ENCODE measurements around the gene EGFLAM.
A peak's percentile ranks its signal among the peaks of the same experiment; 100 is the strongest.

EGFLAM gene

DNA sequence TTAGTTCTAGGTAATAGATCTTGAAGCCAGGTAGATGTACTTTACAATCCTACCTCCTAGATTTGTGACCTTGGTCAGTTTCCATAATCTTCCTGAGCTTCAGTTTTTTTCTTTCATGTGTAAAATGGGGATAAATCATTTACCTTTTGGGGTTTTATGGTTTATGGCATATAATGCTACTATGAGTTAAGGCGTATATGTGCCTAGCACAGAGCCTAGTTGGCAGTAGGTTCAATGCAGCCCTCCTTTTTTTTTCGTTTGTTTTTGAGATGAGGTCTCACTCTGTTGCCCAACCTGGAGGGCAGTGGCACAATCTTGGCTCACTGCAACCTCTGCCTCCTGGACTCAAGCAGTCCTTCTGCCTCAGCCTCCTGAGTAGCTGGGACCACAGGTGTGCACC is 28.8 kb downstream of the EGFLAM start:
- Histone ChIP-seq H3K4ac (ENCODE audit: low read depth, low read length) (no peak overlapping the region), H4K8ac (ENCODE audit: low read depth, low read length) (no peak overlapping the region), H2BK12ac (ENCODE audit: low read length) (no peak overlapping the region), H3K79me1 (ENCODE audit: low read length) (no peaks in the 10 kb centered on the region), H3K27me3 (ENCODE audit: insufficient read depth, low read length) (no peaks in the 10 kb centered on the region), H4K91ac (ENCODE audit: low read depth, low read length) (no peak overlapping the region), H3K4me1 (ENCODE audit: control insufficient read depth in 1 of 2, insufficient read depth in 2 of 2, low read length in 2 of 2) (no peaks in the 10 kb centered on the region), H2AFZ (ENCODE audit: insufficient read depth, low read length, poor library complexity) (no peak overlapping the region), H2BK5ac (ENCODE audit: low read depth, low read length, poor library complexity) (no peak overlapping the region), H3K27ac (ENCODE audit: low read depth, low read length) (no peak overlapping the region), H3K9me3 (ENCODE audit: insufficient read depth, low read depth, low read length) (no peaks in the 10 kb centered on the region), H3K4me3 (ENCODE audit: low read depth, low read length) (no peak overlapping the region), H3K4me2 (ENCODE audit: low read length) (no peak overlapping the region), H3K79me2 (ENCODE audit: control insufficient read depth, insufficient read depth, low read length, poor library complexity) (no peaks in the 10 kb centered on the region), H3K14ac (ENCODE audit: low read length) (no peak overlapping the region), H4K12ac (ENCODE audit: low read depth, low read length) (no peak overlapping the region), H3K23ac (ENCODE audit: low read length) (no peak overlapping the region), H2BK120ac (ENCODE audit: insufficient read depth, low read length, poor library complexity) (no peak overlapping the region), H3K18ac (ENCODE audit: low read length) (no peak overlapping the region), H2AK5ac (ENCODE audit: low read length) (no peak overlapping the region), H3K36me3 (ENCODE audit: control insufficient read depth in 1 of 2, insufficient read depth in 2 of 2, low read length in 2 of 2) (no peaks in the 10 kb centered on the region), H3K9ac (ENCODE audit: low read length) (no peak overlapping the region)
- no CpG with 5 or more reads among the region's 2 CpGs for WGBS (ENCODE audit: extremely low coverage, insufficient coverage, insufficient read length)
- no peak for DNase-seq

DNA sequence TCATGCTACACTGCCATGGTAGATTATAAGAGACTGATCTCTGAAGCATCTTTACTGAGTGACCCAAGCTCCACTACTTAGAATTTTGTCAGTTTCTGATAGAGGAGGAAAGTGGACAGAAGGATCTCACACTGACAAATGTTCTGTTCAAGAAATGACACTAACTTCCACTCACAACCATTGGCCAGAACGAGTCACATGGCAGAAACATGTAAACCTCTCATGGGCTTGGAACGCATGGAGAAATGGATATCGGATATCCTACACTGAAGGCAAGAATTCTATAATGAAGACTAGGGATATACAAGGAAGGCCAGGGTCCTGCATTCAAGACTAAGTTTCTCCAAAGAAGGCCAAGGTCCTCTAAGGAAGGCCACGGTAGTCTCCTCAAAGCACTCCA is 31.1 kb downstream of the EGFLAM start:
- Histone ChIP-seq H3K79me2 (ENCODE audit: control insufficient read depth, insufficient read depth, low read length, poor library complexity) (no peaks in the 10 kb centered on the region), H3K14ac (ENCODE audit: low read length) (no peak overlapping the region), H3K4me2 (ENCODE audit: low read length) (no peak overlapping the region), H3K36me3 (ENCODE audit: control insufficient read depth in 1 of 2, insufficient read depth in 2 of 2, low read length in 2 of 2) (no peaks in the 10 kb centered on the region), H4K12ac (ENCODE audit: low read depth, low read length) (no peak overlapping the region), H2AFZ (ENCODE audit: insufficient read depth, low read length, poor library complexity) (no peak overlapping the region), H3K79me1 (ENCODE audit: low read length) (no peaks in the 10 kb centered on the region), H2BK12ac (ENCODE audit: low read length) (no peak overlapping the region), H3K23ac (ENCODE audit: low read length) (no peak overlapping the region), H3K18ac (ENCODE audit: low read length) (no peak overlapping the region), H2AK5ac (ENCODE audit: low read length) (no peak overlapping the region), H3K4me1 (ENCODE audit: control insufficient read depth in 1 of 2, insufficient read depth in 2 of 2, low read length in 2 of 2) (no peaks in the 10 kb centered on the region), H3K27me3 (ENCODE audit: insufficient read depth, low read length) (no peaks in the 10 kb centered on the region), H4K8ac (ENCODE audit: low read depth, low read length) (no peak overlapping the region), H3K4me3 (ENCODE audit: low read depth, low read length) (no peak overlapping the region), H2BK120ac (ENCODE audit: insufficient read depth, low read length, poor library complexity) (no peak overlapping the region), H2BK5ac (ENCODE audit: low read depth, low read length, poor library complexity) (no peak overlapping the region), H3K9ac (ENCODE audit: low read length) (no peak overlapping the region), H3K27ac (ENCODE audit: low read depth, low read length) (no peak overlapping the region), H3K4ac (ENCODE audit: low read depth, low read length) (no peak overlapping the region), H4K91ac (ENCODE audit: low read depth, low read length) (no peak overlapping the region), H3K9me3 (ENCODE audit: insufficient read depth, low read depth, low read length) (no peaks in the 10 kb centered on the region)
- no CpG with 5 or more reads among the region's 4 CpGs for WGBS (ENCODE audit: extremely low coverage, insufficient coverage, insufficient read length)
- no peak for DNase-seq

GRCh38 chr5:38290028-38290653 is 31.8 kb downstream of the EGFLAM start:
- Histone ChIP-seq H3K23ac (ENCODE audit: low read length) (no peak overlapping the region), H3K4ac (ENCODE audit: low read depth, low read length) (no peak overlapping the region), H3K27me3 (ENCODE audit: insufficient read depth, low read length) (no peaks in the 10 kb centered on the region), H4K91ac (ENCODE audit: low read depth, low read length) (no peak overlapping the region), H3K4me2 (ENCODE audit: low read length) (no peak overlapping the region), H3K27ac (ENCODE audit: low read depth, low read length) (no peak overlapping the region), H3K79me1 (ENCODE audit: low read length) (no peaks in the 10 kb centered on the region), H3K14ac (ENCODE audit: low read length) (no peak overlapping the region), H3K18ac (ENCODE audit: low read length) (no peak overlapping the region), H3K4me3 (ENCODE audit: low read depth, low read length) (no peak overlapping the region), H4K8ac (ENCODE audit: low read depth, low read length) (no peak overlapping the region), H2BK120ac (ENCODE audit: insufficient read depth, low read length, poor library complexity) (no peak overlapping the region), H2AFZ (ENCODE audit: insufficient read depth, low read length, poor library complexity) (no peak overlapping the region), H3K9ac (ENCODE audit: low read length) (no peak overlapping the region), H3K36me3 (ENCODE audit: control insufficient read depth in 1 of 2, insufficient read depth in 2 of 2, low read length in 2 of 2) (no peaks in the 10 kb centered on the region), H3K9me3 (ENCODE audit: insufficient read depth, low read depth, low read length) (no peaks in the 10 kb centered on the region), H3K79me2 (ENCODE audit: control insufficient read depth, insufficient read depth, low read length, poor library complexity) (no peaks in the 10 kb centered on the region), H4K12ac (ENCODE audit: low read depth, low read length) (no peak overlapping the region), H3K4me1 (ENCODE audit: control insufficient read depth in 1 of 2, insufficient read depth in 2 of 2, low read length in 2 of 2) (no peaks in the 10 kb centered on the region), H2BK5ac (ENCODE audit: low read depth, low read length, poor library complexity) (no peak overlapping the region), H2AK5ac (ENCODE audit: low read length) (no peak overlapping the region), H2BK12ac (ENCODE audit: low read length) (no peak overlapping the region)
- no CpG with 5 or more reads among the region's 8 CpGs for WGBS (ENCODE audit: extremely low coverage, insufficient coverage, insufficient read length)
- DNase-seq = no peak

DNA sequence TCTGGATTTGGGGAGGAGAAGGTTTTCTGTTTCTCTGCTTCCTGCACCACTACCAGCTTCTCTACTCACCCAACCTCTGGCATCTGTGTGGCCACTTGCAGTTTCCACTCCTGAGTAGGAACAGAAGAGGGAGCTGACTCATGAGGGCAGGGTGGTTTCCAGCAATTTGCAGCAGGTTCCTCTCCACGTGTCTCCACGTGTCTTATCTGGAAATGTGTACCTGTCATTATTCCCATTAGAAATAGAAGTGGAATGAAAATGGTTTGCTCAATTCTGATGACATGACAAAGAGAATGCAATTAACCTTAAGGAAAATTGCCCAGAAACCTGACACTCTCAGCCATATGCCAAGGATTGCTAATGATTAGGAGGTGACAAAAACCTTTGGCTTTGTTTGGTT is 33.0 kb downstream of the EGFLAM start:
- Histone ChIP-seq H3K4me3 (ENCODE audit: low read depth, low read length) (no peak overlapping the region), H4K8ac (ENCODE audit: low read depth, low read length) (no peak overlapping the region), H3K9ac (ENCODE audit: low read length) (no peak overlapping the region), H3K4ac (ENCODE audit: low read depth, low read length) (no peak overlapping the region), H3K79me1 (ENCODE audit: low read length) (no peaks in the 10 kb centered on the region), H3K27me3 (ENCODE audit: insufficient read depth, low read length) (no peaks in the 10 kb centered on the region), H2AK5ac (ENCODE audit: low read length) (no peak overlapping the region), H3K9me3 (ENCODE audit: insufficient read depth, low read depth, low read length) (no peaks in the 10 kb centered on the region), H3K4me1 (ENCODE audit: control insufficient read depth in 1 of 2, insufficient read depth in 2 of 2, low read length in 2 of 2) (no peaks in the 10 kb centered on the region), H3K36me3 (ENCODE audit: control insufficient read depth in 1 of 2, insufficient read depth in 2 of 2, low read length in 2 of 2) (no peaks in the 10 kb centered on the region), H2BK120ac (ENCODE audit: insufficient read depth, low read length, poor library complexity) (no peak overlapping the region), H2BK5ac (ENCODE audit: low read depth, low read length, poor library complexity) (no peak overlapping the region), H3K27ac (ENCODE audit: low read depth, low read length) (no peak overlapping the region), H4K91ac (ENCODE audit: low read depth, low read length) (no peak overlapping the region), H3K14ac (ENCODE audit: low read length) (no peak overlapping the region), H4K12ac (ENCODE audit: low read depth, low read length) (no peak overlapping the region), H3K18ac (ENCODE audit: low read length) (no peak overlapping the region), H3K4me2 (ENCODE audit: low read length) (no peak overlapping the region), H3K23ac (ENCODE audit: low read length) (no peak overlapping the region), H3K79me2 (ENCODE audit: control insufficient read depth, insufficient read depth, low read length, poor library complexity) (no peaks in the 10 kb centered on the region), H2BK12ac (ENCODE audit: low read length) (no peak overlapping the region), H2AFZ (ENCODE audit: insufficient read depth, low read length, poor library complexity) (no peak overlapping the region)
- DNase-seq = peak; percentile 26 to 29
- no CpG with 5 or more reads among the region's 2 CpGs for WGBS (ENCODE audit: extremely low coverage, insufficient coverage, insufficient read length)
